Stromal cell of bone marrow (primary cell): ENCODE measurements around the gene DCDC2.
"Not testable (repeated sequence)": the region's sequence is repeated elsewhere in the genome, so short reads cannot be mapped to it uniquely, and the experiment has no call there.

Experiments
- DNase-seq: peaks from one replicate; pipeline ENCODE4 v3.0.0-alpha.2; 2012; ENCODE audit warnings: low read depth

DCDC2 gene

GRCh38 chr6:24223115-24223919 is 134.5 kb downstream of the DCDC2 start:
- DNase-seq, result no peak

DNA sequence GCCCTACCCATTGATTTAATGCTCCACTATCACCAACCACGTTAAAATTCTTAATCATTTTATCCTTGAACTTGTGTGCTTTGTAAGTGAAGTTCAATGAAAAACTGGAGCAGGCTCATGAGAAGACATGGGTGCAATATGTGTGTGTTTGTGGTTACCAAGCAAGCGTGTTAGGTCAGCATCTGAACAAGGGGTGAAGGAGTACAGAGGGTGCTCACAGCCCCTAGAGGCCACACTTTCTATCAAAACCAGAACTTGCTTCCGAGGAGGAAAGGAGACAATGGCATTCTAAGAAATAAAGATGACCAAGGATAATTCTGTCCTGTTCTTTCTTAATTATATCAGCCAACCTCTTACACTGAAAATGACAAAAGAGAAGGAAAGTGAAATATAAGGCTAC is 138.2 kb downstream of the DCDC2 start:
- DNase-seq, result no peak

DNA sequence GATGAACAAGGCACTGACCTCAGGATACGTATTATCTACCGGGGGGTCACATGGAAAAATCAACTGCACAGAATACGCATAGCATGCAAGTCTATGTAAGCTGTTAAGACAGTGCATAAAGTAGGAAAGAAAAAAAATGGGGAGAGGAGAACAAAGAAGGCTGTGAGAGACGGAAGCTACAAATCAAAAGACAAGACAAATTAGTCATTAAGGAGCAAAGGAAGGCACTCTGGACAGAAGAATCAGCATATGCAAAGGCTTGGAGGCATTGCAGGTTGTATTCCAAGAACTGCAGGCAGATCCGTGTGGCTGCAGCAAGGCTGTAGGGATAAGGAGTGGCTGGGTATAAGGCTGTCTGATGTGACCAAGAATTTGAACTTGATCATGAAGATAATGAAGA is 142.9 kb downstream of the DCDC2 start:
- DNase-seq, result no peak

GRCh38 chr6:24207413-24207812 is 150.4 kb downstream of the DCDC2 start:
- DNase-seq, result no peak

GRCh38 chr6:24205020-24205492 is 152.8 kb downstream of the DCDC2 start:
- DNase-seq, result peak; percentile 13

GRCh38 chr6:24204113-24204512 is 153.7 kb downstream of the DCDC2 start:
- DNase-seq, result not testable (repeated sequence)

GRCh38 chr6:24197892-24198291 is 160.0 kb downstream of the DCDC2 start:
- no peak for DNase-seq

GRCh38 chr6:24195836-24196597 is 161.8 kb downstream of the DCDC2 start:
- no peak for DNase-seq

GRCh38 chr6:24194978-24195700 is 162.7 kb downstream of the DCDC2 start:
- DNase-seq, result no peak

- no peak for DNase-seq
Observed at GRCh38 chr6:24193364-24193763, 164.5 kb downstream of the DCDC2 start.

DNA sequence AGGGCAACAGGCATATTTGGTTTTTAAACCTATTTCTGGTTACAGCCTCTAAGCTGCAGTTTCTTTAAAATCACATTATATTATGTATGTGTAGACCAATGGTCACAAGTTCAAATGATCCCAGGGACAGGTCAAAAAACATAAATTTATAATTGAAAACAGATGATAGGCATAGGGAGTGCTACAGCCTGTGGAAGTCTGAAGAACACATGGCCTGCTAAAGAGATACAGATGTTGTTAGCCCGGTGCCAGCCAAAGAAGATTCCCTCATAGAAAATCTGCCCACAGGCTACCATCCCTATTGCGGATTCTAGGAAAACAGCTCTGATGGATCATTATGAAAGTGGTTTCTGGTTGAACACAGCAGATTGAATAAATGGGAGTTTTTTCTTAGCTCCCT is 166.5 kb downstream of the DCDC2 start:
- no peak for DNase-seq

DNA sequence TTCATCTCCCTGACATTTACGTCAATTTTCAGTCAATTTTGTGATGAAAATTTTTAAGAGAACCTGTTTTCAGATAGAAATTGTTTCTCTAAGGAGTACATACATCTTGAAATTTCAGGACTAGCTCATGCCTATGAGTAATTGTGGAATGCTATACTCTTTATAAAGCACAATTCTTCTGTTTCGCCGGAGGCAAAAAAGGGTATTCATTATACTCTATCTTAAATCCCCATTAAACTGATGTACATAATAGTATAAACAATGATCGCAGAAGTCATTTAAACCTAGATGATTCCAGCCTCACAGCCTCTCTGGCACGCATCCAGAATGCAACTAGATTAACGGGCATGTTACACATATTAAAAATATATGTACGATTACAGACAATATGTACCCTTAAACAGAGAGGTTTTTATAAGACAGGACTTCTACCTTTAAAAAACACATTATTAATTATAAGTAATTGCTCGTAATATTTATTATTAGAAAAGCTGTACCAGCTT is 169.2 kb downstream of the DCDC2 start:
- no peak for DNase-seq

- no peak for DNase-seq
Observed at GRCh38 chr6:24187965-24188577, 169.8 kb downstream of the DCDC2 start.

GRCh38 chr6:24186349-24186748 is 171.5 kb downstream of the DCDC2 start:
- DNase-seq, result no peak

- no peak for DNase-seq
Observed at GRCh38 chr6:24183584-24183983, 174.3 kb downstream of the DCDC2 start.

DNA sequence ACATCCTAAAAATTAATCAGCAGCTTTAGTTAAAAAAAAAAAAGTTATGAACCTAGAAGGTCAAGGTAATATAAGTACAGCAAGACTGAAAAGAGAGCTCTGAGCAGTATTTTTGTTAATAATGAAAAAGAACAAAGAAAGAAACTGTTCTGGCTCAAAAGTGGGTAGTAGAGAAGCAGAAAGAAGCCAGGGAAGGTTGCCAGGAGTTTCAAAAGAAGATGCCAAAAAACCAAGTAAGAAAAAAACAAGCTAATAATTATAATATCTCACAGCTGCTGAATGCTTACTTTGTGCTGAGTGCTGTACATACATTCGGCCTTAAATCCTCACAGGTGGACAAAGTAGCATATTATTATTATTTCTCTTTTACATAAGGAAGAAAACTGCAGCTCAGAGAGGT is 200.0 kb downstream of the DCDC2 start:
- no peak for DNase-seq

- DNase-seq, result peak; percentile 0
Observed at GRCh38 chr6:24154121-24154520, 203.7 kb downstream of the DCDC2 start.

- DNase-seq, result no peak
Observed at GRCh38 chr6:24152014-24152413, 205.8 kb downstream of the DCDC2 start.

DNA sequence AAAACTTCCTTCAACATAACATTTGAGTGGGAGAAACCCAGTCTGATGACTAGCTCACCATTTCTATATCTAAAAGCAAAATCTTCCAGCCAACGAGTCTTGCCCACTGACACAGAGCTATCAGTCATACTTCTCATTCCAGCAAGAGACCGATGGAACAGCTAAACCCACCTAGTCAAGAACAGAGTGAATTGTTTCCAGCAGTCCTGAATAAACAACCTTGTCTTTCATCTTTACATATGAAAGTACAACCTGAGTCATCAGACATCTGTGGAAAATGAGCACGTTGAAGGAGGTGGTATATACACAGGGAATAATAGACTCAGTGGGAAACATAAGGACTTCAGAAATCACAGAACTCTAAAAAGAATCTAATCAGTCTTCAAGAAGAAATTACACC is 208.0 kb downstream of the DCDC2 start:
- DNase-seq, result no peak

- no peak for DNase-seq
Observed at GRCh38 chr6:24149296-24149695, 208.6 kb downstream of the DCDC2 start.

DNA sequence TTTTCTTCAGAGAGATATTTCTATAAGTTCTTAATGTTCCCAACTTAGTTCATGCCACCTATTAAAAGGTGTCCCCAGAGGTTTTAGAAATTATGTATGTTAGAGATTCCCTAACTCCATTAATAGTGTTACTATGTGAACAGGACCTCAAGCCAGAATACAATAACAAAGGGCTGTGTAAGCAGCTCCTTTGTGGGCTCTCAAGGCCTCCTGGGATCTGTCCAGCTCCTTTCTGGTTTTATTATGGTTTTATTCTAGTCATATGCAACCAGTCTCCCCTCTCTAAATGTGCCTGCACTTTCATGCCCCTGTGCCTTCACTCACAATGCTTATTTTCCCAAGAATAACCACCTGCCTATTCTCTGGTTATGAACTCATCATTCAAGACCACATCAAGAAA is 209.2 kb downstream of the DCDC2 start:
- no peak for DNase-seq

GRCh38 chr6:24148154-24148570 is 209.7 kb downstream of the DCDC2 start:
- no peak for DNase-seq
